Body of pancreas (tissue), 4 donors: Measurements from ENCODE around the gene VPS9D1. TPM values are rescaled to one million over a fixed set of nuclear protein-coding genes. Genes with fewer than 3 reads are reported as not detected.

Experiments used
- ATAC-seq: fragments of 150-250 bp; one replicate; pipeline ENCODE4 v1.9.1; 2016
- DNase-seq, 4 donors: peaks; one replicate each; pipeline ENCODE4 v3.0.0-alpha.2; 2019
- H3K27ac ChIP-seq, 4 donors: fragments of 200-600 bp; sonication (generic); 1 replicate in 3 of 4; 2 replicates in 1 of 4; pipeline versions ENCODE4 v1.5.1 to v1.6.1; 2016 to 2019; ENCODE audit warnings: mild to moderate bottlenecking in 1 of 4, mixed read lengths in 1 of 4, moderate library complexity in 1 of 4
- H3K27me3 ChIP-seq, 2 donors: fragments of 200-600 bp; sonication (generic); one replicate each; pipeline ENCODE4 v1.6.0; 2016; ENCODE audit warnings: mild to moderate bottlenecking in 1 of 2
- H3K36me3 ChIP-seq, 2 donors: fragments of 200-600 bp; sonication (generic); replicated peaks in 1 of 2; 2 replicates each; pipeline ENCODE4 v1.5.1; 2016; ENCODE audit warnings: low read depth in 2 of 2; ENCODE audit not compliant: insufficient read depth in 1 of 2
- H3K4me1 ChIP-seq: fragments of 200-600 bp; sonication (generic); one replicate; pipeline ENCODE4 v1.6.0; 2016
- H3K4me3 ChIP-seq, 2 donors: fragments of 200-600 bp; sonication (generic); 1 replicate in 1 of 2; 2 replicates in 1 of 2; pipeline ENCODE4 v1.5.1; 2016 to 2019
- H3K9me3 ChIP-seq, 3 donors: fragments of 200-600 bp; sonication (generic); 1 replicate in 2 of 3; 2 replicates in 1 of 3; pipeline ENCODE4 v1.5.1; 2016
- POLR2A ChIP-seq, 3 donors: fragments of 450-650 bp; IDR thresholded peaks; one replicate each; pipeline ENCODE4 v1.6.1; 2016; ENCODE audit warnings: antibody characterized with exemption in 3 of 3, mild to moderate bottlenecking in 2 of 3
- WGBS, 2 donors: methylation state at CpG; one replicate each; pipeline ENCODE4 v1.1.5; 2017; 5-methylcytosine and 5-hydroxymethylcytosine counted together
- intact Hi-C: fragments of 100-400 bp; cut with DNase I; formaldehyde crosslinking; loops from one replicate; pipeline ENCODE4 v1.15.1; 2023
- total RNA-seq, 2 donors: library from RNA; depleted of rRNA; stranded (reverse); fragments of >200 nt; gene quantifications; one replicate each; pipeline ENCODE4 v1.1.0, GENCODE V29; 2016
- TF ChIP-seq, protein P1 (sequence below), 7 experiments: fragments of 450-650 bp in 4 of 7; fragments of 200-600 bp in 3 of 7; sonication (generic) in 3 of 7; IDR thresholded peaks; one replicate each; pipeline ENCODE4 v1.5.1; 2016 to 2019; ENCODE audit warnings: antibody characterized with exemption in 7 of 7

VPS9D1 gene
- total RNA-seq, 2 donors from 2014 or later = 3.6 to 24.7 TPM

DNA sequence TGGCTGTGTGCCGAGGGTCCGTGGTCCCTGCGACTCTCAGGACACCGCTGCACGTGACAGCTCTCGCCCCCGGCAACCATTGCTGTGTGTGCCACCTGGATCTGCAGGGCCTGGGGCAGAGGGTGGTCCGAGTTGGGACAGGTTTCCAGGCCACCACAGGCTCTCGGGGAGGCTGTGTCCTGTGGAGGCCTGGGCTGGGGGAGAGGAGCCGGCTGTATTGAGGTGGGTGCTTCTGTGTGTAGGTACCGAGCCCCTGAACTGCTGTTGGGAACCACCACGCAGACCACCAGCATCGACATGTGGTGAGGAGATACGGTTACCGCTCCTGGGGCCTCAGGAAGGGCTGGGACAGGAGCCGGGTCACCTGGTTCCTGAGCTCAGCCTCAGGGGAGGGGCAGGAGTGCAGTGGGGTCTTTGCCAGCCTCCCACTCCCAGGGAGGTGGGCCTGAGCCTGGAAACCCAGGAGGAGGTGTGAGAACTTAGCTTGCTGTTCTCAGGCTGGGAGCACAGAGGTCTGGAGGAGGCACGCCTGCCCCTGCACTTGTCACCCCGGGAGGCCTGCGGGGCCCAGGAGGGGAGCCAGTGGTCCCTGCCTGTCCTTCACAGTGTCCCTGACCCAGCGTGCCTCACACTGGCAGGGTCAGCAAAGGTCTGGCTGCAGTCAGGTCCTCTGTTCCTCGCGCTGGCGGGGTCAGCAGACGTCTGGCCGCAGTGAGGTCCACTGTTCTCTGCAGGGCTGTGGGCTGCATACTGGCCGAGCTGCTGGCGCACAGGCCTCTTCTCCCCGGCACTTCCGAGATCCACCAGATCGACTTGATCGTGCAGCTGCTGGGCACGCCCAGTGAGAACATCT lies 26.5 kb downstream of the VPS9D1 start:
- H3K9me3 ChIP-seq = no peaks in the 10 kb centered on the region
- WGBS, 2 donors = 89 to 90% methylated on average over 13 to 29 of the region's 32 CpGs
- intact Hi-C loops = no loop called here
- H3K4me1 ChIP-seq = peaks cover 2% of the 10 kb centered on the region
- no peak overlapping the region for H3K4me3 ChIP-seq
- ATAC-seq (no peak), DNase-seq (no peak)
- H3K27me3 ChIP-seq = no peaks in the 10 kb centered on the region
- TF ChIP-seq POLR2A (IDR thresholded peaks at IDR 0.05) = no peak
- TF ChIP-seq, protein P1, sequence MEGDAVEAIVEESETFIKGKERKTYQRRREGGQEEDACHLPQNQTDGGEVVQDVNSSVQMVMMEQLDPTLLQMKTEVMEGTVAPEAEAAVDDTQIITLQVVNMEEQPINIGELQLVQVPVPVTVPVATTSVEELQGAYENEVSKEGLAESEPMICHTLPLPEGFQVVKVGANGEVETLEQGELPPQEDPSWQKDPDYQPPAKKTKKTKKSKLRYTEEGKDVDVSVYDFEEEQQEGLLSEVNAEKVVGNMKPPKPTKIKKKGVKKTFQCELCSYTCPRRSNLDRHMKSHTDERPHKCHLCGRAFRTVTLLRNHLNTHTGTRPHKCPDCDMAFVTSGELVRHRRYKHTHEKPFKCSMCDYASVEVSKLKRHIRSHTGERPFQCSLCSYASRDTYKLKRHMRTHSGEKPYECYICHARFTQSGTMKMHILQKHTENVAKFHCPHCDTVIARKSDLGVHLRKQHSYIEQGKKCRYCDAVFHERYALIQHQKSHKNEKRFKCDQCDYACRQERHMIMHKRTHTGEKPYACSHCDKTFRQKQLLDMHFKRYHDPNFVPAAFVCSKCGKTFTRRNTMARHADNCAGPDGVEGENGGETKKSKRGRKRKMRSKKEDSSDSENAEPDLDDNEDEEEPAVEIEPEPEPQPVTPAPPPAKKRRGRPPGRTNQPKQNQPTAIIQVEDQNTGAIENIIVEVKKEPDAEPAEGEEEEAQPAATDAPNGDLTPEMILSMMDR (IDR thresholded peaks at IDR 0.05) = no peak
- peaks cover 9 to 27% of the 10 kb centered on the region in 2 donors for H3K36me3 ChIP-seq
- H3K27ac ChIP-seq = no peak overlapping the region

GRCh38 chr16:89693289-89693731 lies 27.4 kb downstream of the VPS9D1 start:
- 90 to 100% methylated on average over 3 to 11 of the region's 11 CpGs for WGBS, 2 donors
- H3K4me3 ChIP-seq = no peak overlapping the region
- H3K27ac ChIP-seq = no peak overlapping the region
- DNase-seq = no peak
- no peak for ATAC-seq
- H3K9me3 ChIP-seq = no peaks in the 10 kb centered on the region
- no peaks in the 10 kb centered on the region for H3K27me3 ChIP-seq
- H3K4me1 ChIP-seq = peaks cover 10% of the 10 kb centered on the region
- intact Hi-C loops = no loop called here
- peaks cover 9 to 27% of the 10 kb centered on the region in 2 donors for H3K36me3 ChIP-seq
- TF ChIP-seq POLR2A (IDR thresholded peaks at IDR 0.05) = no peak
- TF ChIP-seq, protein P1 (IDR thresholded peaks at IDR 0.05) = no peak

- 93% methylated on average over 3 to 13 of the region's 13 CpGs for WGBS, 2 donors
- no peak for DNase-seq
- H3K36me3 ChIP-seq = peaks cover 9 to 27% of the 10 kb centered on the region in 2 donors
Measured at GRCh38 chr16:89691986-89692569, 28.6 kb downstream of the VPS9D1 start.

DNA sequence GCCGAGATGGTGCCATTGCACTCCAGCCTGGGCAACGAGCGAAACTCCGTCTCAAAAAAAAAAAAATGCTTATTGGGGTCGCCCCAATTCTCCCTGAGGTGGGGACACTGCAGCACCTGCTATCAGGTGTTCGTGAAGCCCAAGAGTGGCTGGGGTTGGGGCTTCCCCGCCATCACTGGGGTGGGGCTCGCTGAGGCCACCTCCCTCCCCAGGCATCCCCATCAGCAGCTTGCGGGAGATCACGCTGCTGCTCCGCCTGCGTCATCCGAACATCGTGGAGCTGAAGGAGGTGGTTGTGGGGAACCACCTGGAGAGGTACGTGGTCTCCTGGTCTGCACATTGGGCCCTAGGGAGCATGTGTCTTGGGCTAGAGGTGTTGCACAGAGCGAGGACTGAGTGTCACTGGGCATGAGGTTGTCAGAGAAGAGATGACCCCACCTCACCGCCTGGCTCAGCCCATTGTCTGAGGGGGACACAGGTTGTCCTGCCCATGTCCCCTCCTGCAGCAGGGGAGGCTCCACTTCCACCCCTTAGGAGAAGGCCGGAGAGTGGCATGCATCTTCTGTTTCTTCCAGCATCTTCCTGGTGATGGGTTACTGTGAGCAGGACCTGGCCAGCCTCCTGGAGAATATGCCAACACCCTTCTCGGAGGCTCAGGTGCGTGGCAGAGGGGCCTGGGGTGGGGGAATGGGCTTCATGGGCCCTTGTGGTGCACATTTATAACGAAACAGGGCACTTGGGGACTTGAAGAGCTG lies 29.3 kb downstream of the VPS9D1 start:
- Histone ChIP-seq H3K4me3 (no peak overlapping the region), H3K36me3 (peaks cover 9 to 27% of the 10 kb centered on the region in 2 donors), H3K27ac (no peak overlapping the region), H3K27me3 (no peaks in the 10 kb centered on the region), H3K4me1 (peaks cover 23% of the 10 kb centered on the region), H3K9me3 (no peaks in the 10 kb centered on the region)
- DNase-seq (no peak), ATAC-seq (no peak)
- WGBS, 2 donors = 90 to 98% methylated on average over 16 to 19 of the region's 21 CpGs
- intact Hi-C loops = no loop called here
- no peak for TF ChIP-seq POLR2A (IDR thresholded peaks at IDR 0.05)
- TF ChIP-seq, protein P1 (IDR thresholded peaks at IDR 0.05) = no peak

More at GRCh38 chr16:89691986-89692569, 28.6 kb downstream of the VPS9D1 start:
- H3K9me3 ChIP-seq = no peaks in the 10 kb centered on the region
- H3K27ac ChIP-seq = no peak overlapping the region
- ATAC-seq = no peak
- intact Hi-C loops = no loop called here
- H3K27me3 ChIP-seq = no peaks in the 10 kb centered on the region
- H3K4me1 ChIP-seq = peaks cover 22% of the 10 kb centered on the region
- TF ChIP-seq, protein P1 (IDR thresholded peaks at IDR 0.05) = no peak
- TF ChIP-seq POLR2A (IDR thresholded peaks at IDR 0.05) = no peak
- H3K4me3 ChIP-seq = no peak overlapping the region
